ENCODE measurements around the gene ANKZF1. TPM values are rescaled to one million over a fixed set of nuclear protein-coding genes. Genes with fewer than 3 reads are reported as not detected.

ANKZF1 gene
- total RNA-seq, 4 donors from 2014 or later: 20.4 to 34.1 (median 27.6) TPM

DNA sequence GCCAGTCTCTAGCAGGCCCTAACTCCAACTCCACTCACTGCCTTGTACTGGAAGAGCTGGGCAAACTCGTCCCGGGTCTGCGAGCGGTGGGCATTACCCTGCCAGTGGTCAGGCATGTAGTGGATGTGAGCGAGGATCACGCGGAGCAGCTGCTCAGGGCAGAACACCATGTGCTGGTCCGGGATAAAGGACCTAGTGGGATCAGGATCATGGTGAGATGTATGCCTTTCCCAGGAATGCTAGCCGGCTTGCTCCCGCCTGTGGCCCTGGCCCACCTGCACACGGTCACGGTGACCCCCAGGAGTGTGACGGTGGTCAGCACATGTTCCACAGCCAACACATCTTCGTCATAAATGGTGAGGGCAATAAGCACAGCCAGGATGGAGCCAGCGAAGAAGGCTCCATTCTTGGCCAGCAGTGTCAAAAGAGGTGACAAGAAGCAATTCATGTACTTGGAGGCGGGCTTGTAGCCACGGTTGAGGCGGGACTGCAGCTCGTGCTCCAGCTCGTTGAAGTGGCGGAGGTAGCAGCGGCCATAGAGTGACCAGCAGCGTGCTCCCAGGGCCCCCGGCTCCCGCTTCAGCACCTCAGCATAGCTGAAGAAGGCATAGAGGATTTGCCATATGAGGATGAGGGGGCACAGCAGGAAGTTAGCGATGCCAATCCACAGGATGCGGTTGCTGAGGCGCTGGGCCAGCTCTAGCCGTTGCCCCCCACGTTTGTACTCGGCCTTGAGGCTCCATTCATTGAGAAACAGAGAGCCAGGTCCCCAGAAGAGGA, 5.6 kb upstream of the ANKZF1 start:
- H3K4me1 ChIP-seq: peaks cover 22 to 51% (median 33%) of the 10 kb centered on the region in 4 donors
- TF ChIP-seq POLR2AphosphoS5 (IDR thresholded peaks at IDR 0.05) (no peak), EP300 (IDR thresholded peaks at IDR 0.05) (no peak), POLR2A (IDR thresholded peaks at IDR 0.05; ENCODE audit: low read depth) (no peak)
- TF ChIP-seq, protein P1, sequence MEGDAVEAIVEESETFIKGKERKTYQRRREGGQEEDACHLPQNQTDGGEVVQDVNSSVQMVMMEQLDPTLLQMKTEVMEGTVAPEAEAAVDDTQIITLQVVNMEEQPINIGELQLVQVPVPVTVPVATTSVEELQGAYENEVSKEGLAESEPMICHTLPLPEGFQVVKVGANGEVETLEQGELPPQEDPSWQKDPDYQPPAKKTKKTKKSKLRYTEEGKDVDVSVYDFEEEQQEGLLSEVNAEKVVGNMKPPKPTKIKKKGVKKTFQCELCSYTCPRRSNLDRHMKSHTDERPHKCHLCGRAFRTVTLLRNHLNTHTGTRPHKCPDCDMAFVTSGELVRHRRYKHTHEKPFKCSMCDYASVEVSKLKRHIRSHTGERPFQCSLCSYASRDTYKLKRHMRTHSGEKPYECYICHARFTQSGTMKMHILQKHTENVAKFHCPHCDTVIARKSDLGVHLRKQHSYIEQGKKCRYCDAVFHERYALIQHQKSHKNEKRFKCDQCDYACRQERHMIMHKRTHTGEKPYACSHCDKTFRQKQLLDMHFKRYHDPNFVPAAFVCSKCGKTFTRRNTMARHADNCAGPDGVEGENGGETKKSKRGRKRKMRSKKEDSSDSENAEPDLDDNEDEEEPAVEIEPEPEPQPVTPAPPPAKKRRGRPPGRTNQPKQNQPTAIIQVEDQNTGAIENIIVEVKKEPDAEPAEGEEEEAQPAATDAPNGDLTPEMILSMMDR (IDR thresholded peaks at IDR 0.05): no peak
- intact Hi-C loops (cut with DNase I): no loop called here
- peaks cover 55 to 83% (median 77%) of the 10 kb centered on the region in 4 donors for H3K36me3 ChIP-seq
- DNase-seq (ENCODE audit: extremely low spot score): no peak
- no peaks in the 10 kb centered on the region for H3K9me3 ChIP-seq
- H3K27me3 ChIP-seq: no peaks in the 10 kb centered on the region
- 92% methylated on average over 30 of the region's 31 CpGs for WGBS
- H3K4me3 ChIP-seq: no peak overlapping the region
- H3K27ac ChIP-seq (replicated peaks in 1 of 4): no peak overlapping the region

DNA sequence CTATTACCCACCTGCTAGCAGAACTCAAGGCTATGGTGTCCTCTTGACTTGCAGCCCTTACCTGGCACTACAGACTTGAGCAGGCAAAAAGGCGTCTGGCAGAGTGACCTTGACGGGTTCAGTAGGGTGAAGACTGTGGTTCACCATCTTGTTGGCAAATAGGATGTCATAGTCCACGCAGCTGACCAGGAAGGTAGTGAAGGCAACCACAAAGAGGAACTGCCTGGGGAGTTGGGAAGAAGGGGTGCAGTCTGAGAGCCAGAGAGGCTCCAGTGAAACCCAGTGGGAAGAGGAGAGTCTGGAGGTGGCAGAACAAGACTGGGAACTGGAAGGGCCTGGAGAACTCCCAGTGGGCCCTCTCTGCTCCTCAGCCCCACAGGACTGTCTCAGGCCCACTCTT, 4.3 kb upstream of the ANKZF1 start:
- DNase-seq (ENCODE audit: extremely low spot score): no peak
- Histone ChIP-seq H3K9me3 (no peaks in the 10 kb centered on the region), H3K4me1 (peaks cover 14 to 43% (median 23%) of the 10 kb centered on the region in 4 donors), H3K36me3 (peaks cover 49 to 73% (median 69%) of the 10 kb centered on the region in 4 donors), H3K27me3 (no peaks in the 10 kb centered on the region), H3K4me3 (no peak overlapping the region), H3K27ac (replicated peaks in 1 of 4) (no peak overlapping the region)
- intact Hi-C loops (cut with DNase I): no loop called here
- TF ChIP-seq EP300 (IDR thresholded peaks at IDR 0.05) (no peak), POLR2AphosphoS5 (IDR thresholded peaks at IDR 0.05) (no peak), POLR2A (IDR thresholded peaks at IDR 0.05; ENCODE audit: low read depth) (no peak)
- TF ChIP-seq, protein P1 (IDR thresholded peaks at IDR 0.05): no peak
- WGBS: 90% methylated on average over 3 of the region's 3 CpGs

DNA sequence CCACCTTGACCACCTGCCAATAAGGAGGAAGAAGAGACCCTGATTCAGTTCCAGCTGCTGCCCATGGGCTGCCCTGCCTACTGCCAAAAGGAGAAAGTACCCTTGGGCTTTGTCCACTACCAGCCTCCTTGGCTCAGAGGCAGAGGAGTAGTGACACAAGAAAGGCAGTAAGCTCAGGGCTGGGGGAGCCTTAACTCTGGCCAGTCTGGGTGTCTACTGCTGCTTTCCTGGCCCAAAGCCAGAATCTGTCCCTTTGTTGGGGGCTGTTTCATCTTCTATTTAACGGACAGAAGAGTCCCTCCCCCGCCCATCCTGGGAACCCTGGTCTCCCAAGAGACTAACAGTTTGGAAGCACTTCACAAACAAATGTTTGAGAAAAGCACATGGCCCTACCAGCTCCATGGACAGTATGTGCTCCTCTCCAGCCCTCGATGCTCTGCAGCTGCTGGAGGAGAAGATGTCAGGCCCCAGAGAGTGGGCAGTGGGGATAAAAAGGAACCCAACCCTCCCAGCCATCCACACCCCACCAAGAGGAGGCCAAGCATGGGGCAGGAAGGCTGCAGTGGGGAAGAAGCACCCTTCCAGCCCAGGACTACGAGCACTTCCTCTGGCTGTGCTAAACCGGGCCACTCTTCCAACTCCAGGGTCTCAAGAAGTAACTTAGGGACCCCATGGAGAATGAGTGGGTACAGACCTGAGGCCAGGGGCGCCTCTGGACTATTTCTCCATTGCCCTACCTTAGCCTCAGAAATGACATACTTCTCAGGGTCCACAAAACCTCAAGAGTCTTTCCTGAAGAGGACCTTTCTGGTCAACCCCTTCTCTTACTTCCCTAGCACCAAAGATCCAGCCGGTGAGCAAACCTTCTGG, 1.3 kb upstream of the ANKZF1 start:
- no peaks in the 10 kb centered on the region for H3K9me3 ChIP-seq
- 50% methylated on average over 6 of the region's 7 CpGs for WGBS
- peak overlapping the region; percentile 63 to 88 (median 80) for H3K4me3 ChIP-seq
- H3K36me3 ChIP-seq: peaks cover 31 to 64% (median 54%) of the 10 kb centered on the region in 4 donors
- H3K27me3 ChIP-seq: no peaks in the 10 kb centered on the region
- peaks cover 27 to 52% (median 40%) of the 10 kb centered on the region in 4 donors for H3K4me1 ChIP-seq
- H3K27ac ChIP-seq (replicated peaks in 1 of 4): peak overlapping the region; percentile 90 to 98 (median 94)
- no peak for DNase-seq (ENCODE audit: extremely low spot score)
- intact Hi-C loops (cut with DNase I): loop anchor here (2.0 kb wide), 1 partner anchor 17 kb away; the partner anchor contains the start of genes GLB1L and STK16
- TF ChIP-seq EP300 (IDR thresholded peaks at IDR 0.05): no peak
- no peak for TF ChIP-seq POLR2A (IDR thresholded peaks at IDR 0.05; ENCODE audit: low read depth)
- TF ChIP-seq, protein P1 (IDR thresholded peaks at IDR 0.05): no peak
- TF ChIP-seq POLR2AphosphoS5 (IDR thresholded peaks at IDR 0.05): no peak

DNA sequence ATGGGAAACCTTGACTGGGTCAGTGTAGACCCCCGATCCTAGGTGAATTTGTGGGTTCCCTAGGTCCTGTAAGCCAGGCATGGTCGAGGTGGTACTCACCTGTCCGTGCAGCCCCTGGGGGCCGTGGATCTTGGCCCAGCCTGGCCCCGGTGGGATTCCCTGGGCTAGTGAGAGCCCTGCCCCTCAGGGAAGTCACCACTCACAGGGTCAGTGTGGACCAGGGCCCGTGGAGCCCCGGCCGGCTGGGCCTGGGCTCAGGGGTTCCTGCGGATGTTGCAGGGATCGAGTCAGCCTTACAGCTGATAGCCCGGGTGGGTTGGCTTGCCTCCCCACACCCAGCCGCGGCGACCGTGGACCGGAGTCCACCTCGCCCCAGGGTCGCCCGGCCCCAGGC, 698 bp upstream of the ANKZF1 start:
- intact Hi-C loops (cut with DNase I): loop anchor here (2.0 kb wide), 1 partner anchor 16 kb away; the partner anchor contains the start of genes GLB1L and STK16
- WGBS: 0% methylated on average over 2 of the region's 19 CpGs
- DNase-seq (ENCODE audit: extremely low spot score): no peak
- TF ChIP-seq, protein P1 (IDR thresholded peaks at IDR 0.05): no peak
- TF ChIP-seq POLR2A (IDR thresholded peaks at IDR 0.05; ENCODE audit: low read depth): no peak
- no peak for TF ChIP-seq EP300 (IDR thresholded peaks at IDR 0.05)
- no peak for TF ChIP-seq POLR2AphosphoS5 (IDR thresholded peaks at IDR 0.05)
- H3K27ac ChIP-seq (replicated peaks in 1 of 4): peak overlapping the region; percentile 90 to 98 (median 94)
- H3K4me1 ChIP-seq: peaks cover 27 to 52% (median 40%) of the 10 kb centered on the region in 4 donors
- H3K27me3 ChIP-seq: no peaks in the 10 kb centered on the region
- H3K9me3 ChIP-seq: no peaks in the 10 kb centered on the region
- H3K36me3 ChIP-seq: peaks cover 31 to 64% (median 54%) of the 10 kb centered on the region in 4 donors
- peak overlapping the region; percentile 63 to 88 (median 80) for H3K4me3 ChIP-seq
